HG03378 (cell line): ENCODE measurements around the gene FLT3.
"Not testable (repeated sequence)": the region's sequence is repeated elsewhere in the genome, so short reads cannot be mapped to it uniquely, and the experiment has no call there.

Experiments used
- ATAC-seq: cut with Tn5 transposase; IDR thresholded peaks from one replicate; pipeline ENCODE4 v1.9.1; 2021; ENCODE audit warnings: mild to moderate bottlenecking, moderate library complexity; ENCODE audit not compliant: unreplicated experiment

The FLT3 gene

DNA sequence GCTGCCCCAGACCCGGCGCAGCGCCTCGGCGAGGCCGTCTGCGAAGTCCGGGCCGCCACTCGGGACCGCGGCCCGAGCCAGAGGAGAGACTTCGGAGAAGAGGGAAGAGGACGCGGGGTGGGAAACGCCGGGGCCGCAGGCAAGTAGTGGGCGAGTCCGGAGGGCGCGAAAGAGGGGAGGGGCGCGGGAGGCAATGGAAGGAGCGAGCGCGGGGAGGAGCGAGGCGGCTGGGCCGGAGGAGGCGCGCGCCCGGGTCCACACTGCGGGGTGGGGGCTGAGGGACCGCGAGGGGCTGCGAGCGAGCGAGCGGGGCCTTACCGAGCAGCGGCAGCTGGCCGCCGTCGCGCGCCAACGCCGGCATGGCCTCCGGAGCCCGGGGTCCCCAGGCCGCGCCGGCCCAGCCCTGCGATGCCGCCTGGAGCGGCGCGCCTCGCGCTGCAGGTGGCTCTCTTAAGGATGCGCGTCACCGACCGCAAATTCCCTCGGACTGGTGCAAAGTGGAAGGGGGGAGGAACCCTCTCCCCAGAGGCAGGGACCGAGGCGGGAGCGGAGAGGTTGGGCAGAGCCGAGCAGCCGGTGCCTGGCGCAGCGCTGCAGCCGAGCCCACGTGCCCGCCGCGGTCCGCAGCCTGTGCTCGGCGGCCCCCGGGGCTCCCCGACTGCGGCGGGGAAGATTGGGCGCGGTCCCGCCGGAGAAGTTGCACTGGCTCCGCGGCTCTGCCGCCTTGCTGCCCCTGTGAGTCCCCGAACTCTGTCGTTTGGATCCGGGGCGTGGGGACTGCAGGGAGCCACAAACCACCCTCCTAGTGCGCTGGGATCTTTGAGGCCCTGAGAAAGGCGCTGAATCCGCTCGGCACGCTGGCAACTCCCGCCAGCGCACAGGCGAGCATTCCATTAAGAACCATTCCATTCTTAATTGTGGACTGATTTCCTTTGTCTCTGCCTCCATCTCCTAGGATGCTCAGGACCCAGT is at the start of gene FLT3:
Gene FLT3 (minus strand): TSS at position 427 of the 972 bp plus-strand sequence. CDS start 66 bp downstream, at position 361.
- ATAC-seq, result no peak

- ATAC-seq, result no peak
These were observed 47.1 kb upstream of the FLT3 start for GRCh38 chr13:28147495-28147894.

GRCh38 chr13:28145049-28145448 is 44.7 kb upstream of the FLT3 start:
- ATAC-seq, result no peak

DNA sequence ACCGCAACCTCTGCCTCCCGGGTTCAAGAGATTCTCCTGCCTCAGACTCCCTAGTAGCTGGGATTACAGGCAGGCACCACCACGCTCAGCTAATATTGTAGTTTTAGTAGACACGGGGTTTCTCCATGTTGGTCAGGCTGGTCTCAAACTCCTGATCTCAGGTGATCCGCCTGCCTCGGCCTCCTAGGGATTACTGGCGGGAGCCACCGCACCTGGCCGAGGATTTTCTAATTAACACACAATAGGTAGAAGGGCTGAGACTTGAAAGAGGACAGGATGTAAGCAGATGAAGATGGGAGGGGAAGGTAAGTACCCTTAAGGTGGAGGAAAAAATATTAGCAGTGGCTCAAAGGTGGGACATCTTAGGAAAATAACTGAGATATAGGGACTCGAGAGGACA is 41.2 kb upstream of the FLT3 start:
- not testable (repeated sequence) for ATAC-seq

GRCh38 chr13:28140433-28141125 is 40.2 kb upstream of the FLT3 start:
- ATAC-seq, result no peak

DNA sequence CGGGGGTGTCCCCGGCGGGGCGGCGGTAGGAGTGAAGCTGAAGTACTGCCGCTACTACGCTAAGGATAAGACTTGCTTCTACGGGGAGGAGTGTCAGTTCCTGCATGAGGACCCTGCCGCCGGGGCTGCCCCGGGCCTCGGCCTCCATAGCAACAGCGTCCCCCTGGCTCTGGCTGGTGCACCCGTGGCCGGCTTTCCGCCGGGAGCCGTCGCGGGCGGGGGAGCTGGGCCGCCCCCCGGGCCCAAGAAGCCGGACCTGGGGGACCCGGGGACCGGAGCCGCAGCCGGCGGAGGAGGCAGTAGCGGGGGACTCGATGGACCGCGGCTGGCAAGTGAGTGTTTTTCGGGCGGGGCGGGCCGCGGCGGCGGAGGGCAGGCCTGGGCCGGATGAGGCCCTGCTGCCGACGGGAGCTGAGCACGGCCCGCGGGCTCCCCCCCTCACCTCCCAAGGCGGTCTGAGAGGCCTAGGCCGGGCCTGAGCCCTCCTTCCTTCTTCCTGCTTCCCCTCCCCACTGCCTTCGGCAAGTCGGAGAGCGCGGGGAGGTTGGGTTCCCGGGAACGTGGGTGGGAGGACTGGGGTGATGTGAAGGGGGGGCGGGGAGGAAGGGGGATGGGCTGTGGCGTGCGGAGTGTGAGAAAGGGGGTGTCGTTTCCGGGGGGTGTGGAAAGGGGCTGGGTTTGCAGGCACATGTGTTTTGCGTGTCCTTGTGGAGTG is 38.5 kb upstream of the FLT3 start:
- ATAC-seq, result peak; percentile 30

- peak; percentile 43 for ATAC-seq
These were observed 37.8 kb upstream of the FLT3 start, which contains the start of gene PAN3 for GRCh38 chr13:28138012-28138755. PAN3 (plus strand) TSS chr13:28138545; CDS start chr13:28138658, 113 bp downstream.

GRCh38 chr13:28137596-28137995 is 37.2 kb upstream of the FLT3 start:
- peak; percentile 8 for ATAC-seq

DNA sequence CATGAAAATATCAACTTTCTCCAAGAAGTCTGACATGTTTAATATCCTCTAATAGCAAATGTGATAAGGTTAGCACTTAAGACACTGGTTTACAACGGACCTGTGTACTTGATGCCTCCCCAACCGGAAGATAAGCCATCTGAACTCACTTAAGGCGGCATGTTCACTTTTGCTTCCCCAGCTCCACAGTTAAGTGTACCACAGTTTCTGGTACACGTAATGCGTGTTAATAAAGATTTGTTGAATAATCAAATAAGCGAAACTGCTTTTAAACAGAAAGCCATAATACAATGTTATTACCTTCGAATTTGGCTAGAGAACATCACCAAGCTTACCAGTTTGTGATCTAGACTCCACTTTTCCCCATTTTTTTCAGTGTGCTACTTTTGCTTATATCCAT is 36.5 kb upstream of the FLT3 start:
- no peak for ATAC-seq

- ATAC-seq, result no peak
These were observed 31.3 kb upstream of the FLT3 start for GRCh38 chr13:28131646-28132045.

- ATAC-seq, result no peak
These were observed 29.7 kb upstream of the FLT3 start for GRCh38 chr13:28129911-28130693.

DNA sequence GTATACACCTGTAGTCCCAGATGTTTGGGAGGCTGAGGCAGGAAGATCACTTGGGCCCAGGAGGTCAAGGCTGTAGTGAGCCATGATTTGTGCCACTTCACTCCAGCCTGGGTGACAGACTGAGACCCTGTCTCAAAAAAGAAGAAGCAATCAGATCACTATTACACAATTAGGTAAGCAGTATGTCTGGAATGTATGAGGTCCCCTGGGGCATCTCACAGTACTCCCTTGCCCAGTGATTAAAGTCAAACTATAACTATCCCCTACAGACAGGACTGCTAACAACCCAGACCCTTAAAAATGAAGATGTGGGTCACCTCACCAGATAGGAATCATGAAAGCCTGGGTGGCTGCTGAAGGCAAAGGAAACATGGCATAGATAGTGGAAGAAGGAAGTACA is 28.6 kb upstream of the FLT3 start:
- ATAC-seq, result no peak

- ATAC-seq, result no peak
These were observed 27.7 kb upstream of the FLT3 start for GRCh38 chr13:28128030-28128429.

GRCh38 chr13:28121224-28121623 is 20.8 kb upstream of the FLT3 start:
- no peak for ATAC-seq

- ATAC-seq, result no peak
These were observed 19.9 kb upstream of the FLT3 start for GRCh38 chr13:28120317-28120716.

GRCh38 chr13:28117689-28118377 is 17.5 kb upstream of the FLT3 start:
- no peak for ATAC-seq

DNA sequence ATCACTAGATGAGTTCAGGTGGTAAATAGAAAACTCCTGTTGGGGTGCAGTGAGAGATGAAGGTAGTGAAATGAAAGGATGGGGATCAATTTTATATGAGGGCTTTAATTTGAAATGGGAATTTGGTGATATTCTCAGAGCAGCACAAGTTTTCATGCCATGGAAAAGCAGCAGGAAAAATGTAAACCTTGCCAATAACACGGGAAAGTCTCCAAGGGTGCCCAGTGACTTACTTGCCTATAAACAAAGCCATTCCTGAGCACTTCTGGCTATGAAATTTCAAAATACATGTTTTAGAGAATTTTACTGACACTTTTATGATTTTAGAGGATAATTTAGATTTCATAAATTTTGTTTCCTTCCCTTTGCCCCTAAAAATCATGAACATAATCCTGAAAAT is 16.4 kb upstream of the FLT3 start:
- no peak for ATAC-seq

- ATAC-seq, result no peak
These were observed 10.0 kb upstream of the FLT3 start for GRCh38 chr13:28110414-28110813.

DNA sequence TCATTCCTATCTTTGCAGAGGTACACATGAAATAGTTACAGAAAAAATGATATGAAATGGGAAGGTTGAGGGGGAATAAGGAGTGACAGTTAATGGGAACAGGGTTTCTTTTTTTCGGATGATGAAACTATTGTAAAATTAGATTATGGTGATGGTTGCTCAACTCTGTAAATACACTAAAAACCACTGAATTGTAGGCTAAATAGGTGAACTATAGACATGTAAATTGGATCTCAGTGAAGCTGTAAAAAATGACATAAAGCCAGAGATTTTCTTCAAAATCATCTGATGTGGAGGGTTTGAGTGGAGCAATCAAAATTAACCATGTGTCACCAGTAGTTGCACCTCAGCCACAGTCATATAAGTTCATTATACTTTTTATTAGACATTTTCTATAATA is 6.6 kb upstream of the FLT3 start:
- ATAC-seq, result no peak
